Measurements from ENCODE around the gene MFSD6. TPM values are rescaled to one million over a fixed set of nuclear protein-coding genes. Genes with fewer than 3 reads are reported as not detected.

The MFSD6 gene
- total RNA-seq, 2 donors from 2014 or later = 1.2 to 3.2 TPM

DNA sequence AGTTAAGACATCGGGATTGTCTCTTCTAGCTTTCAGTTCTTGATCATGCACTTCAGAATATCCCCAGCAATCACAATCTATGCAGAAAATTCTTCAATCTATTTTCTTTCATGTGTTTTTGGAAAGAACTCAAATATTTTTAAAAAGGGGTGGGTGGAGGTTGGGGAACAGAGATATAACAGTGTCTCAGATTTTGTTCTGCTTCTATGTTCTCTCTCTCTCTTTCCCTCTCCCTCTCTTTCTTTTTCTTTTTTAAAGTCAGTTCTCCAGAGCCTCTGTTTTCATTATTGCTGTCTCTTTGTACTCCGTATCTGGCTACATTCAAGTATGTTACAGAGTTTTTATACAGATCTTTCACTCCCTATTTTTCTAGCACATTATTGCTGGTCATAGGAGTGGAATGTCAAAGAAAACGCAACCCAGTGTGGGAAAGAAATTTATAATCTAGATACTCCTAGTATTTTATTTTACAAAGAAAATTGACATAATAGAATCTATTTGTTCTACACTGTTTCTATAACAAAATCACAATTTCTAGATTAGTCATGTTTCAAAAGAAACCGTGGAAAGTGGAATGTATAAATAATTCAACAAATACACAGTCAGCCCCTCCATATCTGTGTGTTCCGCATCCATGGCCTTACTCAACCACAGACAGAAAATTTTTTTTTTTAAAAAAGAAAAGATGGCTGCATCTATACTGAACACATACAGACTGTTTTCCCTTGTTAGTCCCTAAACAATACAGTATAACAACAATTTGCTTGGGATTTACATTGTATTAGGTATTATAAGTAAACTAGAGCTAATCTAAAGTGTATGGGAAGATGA is 137.6 kb downstream of the MFSD6 start:
- Histone ChIP-seq H3K36me3 (ENCODE audit: control insufficient read depth, insufficient read depth, low read length) (no peaks in the 10 kb centered on the region), H3K4me3 (ENCODE audit: low read length) (no peak overlapping the region), H3K27me3 (ENCODE audit: control insufficient read depth, insufficient read depth, low read length, poor library complexity, severe bottlenecking) (no peaks in the 10 kb centered on the region), H3K27ac (ENCODE audit: low read depth, low read length) (no peak overlapping the region), H3K9ac (ENCODE audit: extremely low read depth, low read length, poor library complexity, severe bottlenecking) (no peak overlapping the region), H3K9me3 (ENCODE audit: control insufficient read depth, low read length) (peaks cover 14% of the 10 kb centered on the region), H3K4me1 (ENCODE audit: control insufficient read depth, insufficient read depth, low read length) (no peaks in the 10 kb centered on the region)
- Mint-ChIP-seq H3K4me3 (no peak overlapping the region), H3K27ac (no peak overlapping the region), H3K27me3 (ENCODE audit: insufficient read depth) (no peaks in the 10 kb centered on the region), H3K4me1 (no peaks in the 10 kb centered on the region), H3K36me3 (ENCODE audit: low read depth) (no peaks in the 10 kb centered on the region), H3K9me3 (peaks cover 14% of the 10 kb centered on the region)
- 80 to 92% methylated on average over 1 to 4 of the region's 5 CpGs for WGBS, 2 experiments (ENCODE audit: insufficient coverage in 1 of 2, insufficient read length in 1 of 2)
- DNase-seq = no peak
- TF ChIP-seq, protein P1, sequence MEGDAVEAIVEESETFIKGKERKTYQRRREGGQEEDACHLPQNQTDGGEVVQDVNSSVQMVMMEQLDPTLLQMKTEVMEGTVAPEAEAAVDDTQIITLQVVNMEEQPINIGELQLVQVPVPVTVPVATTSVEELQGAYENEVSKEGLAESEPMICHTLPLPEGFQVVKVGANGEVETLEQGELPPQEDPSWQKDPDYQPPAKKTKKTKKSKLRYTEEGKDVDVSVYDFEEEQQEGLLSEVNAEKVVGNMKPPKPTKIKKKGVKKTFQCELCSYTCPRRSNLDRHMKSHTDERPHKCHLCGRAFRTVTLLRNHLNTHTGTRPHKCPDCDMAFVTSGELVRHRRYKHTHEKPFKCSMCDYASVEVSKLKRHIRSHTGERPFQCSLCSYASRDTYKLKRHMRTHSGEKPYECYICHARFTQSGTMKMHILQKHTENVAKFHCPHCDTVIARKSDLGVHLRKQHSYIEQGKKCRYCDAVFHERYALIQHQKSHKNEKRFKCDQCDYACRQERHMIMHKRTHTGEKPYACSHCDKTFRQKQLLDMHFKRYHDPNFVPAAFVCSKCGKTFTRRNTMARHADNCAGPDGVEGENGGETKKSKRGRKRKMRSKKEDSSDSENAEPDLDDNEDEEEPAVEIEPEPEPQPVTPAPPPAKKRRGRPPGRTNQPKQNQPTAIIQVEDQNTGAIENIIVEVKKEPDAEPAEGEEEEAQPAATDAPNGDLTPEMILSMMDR (conservative IDR thresholded peaks at IDR 0.05) = no peak

DNA sequence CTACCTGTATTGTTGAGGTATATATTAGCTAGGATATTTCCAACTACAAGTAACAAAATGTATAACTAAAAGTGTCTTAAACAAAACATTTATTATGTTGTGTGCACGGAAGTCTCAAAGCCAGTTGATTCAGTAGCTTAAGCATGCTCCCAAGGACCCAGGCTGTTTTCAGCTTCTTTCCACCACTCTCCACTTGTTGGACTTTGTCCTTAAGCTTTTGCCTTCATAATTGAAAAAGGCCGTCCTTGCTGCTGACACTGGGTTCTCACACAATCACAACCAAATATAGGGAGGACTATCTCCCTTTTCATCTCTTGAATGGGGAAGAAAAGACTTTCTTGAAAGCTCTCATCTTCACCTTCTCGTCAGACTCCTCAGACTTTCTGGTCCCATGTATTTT is 138.6 kb downstream of the MFSD6 start:
- no peak for DNase-seq
- no peak overlapping the region for H3K9ac ChIP-seq (ENCODE audit: extremely low read depth, low read length, poor library complexity, severe bottlenecking)
- H3K4me1 Mint-ChIP-seq = no peaks in the 10 kb centered on the region
- H3K27me3 ChIP-seq (ENCODE audit: control insufficient read depth, insufficient read depth, low read length, poor library complexity, severe bottlenecking) = no peaks in the 10 kb centered on the region
- H3K4me3 Mint-ChIP-seq = no peak overlapping the region
- peaks cover 7% of the 10 kb centered on the region for H3K9me3 ChIP-seq (ENCODE audit: control insufficient read depth, low read length)
- H3K36me3 Mint-ChIP-seq (ENCODE audit: low read depth) = no peaks in the 10 kb centered on the region
- H3K27ac ChIP-seq (ENCODE audit: low read depth, low read length) = no peak overlapping the region
- H3K27me3 Mint-ChIP-seq (ENCODE audit: insufficient read depth) = no peaks in the 10 kb centered on the region
- H3K27ac Mint-ChIP-seq = no peak overlapping the region
- TF ChIP-seq, protein P1 (conservative IDR thresholded peaks at IDR 0.05) = no peak
- no peaks in the 10 kb centered on the region for H3K4me1 ChIP-seq (ENCODE audit: control insufficient read depth, insufficient read depth, low read length)
- no peaks in the 10 kb centered on the region for H3K36me3 ChIP-seq (ENCODE audit: control insufficient read depth, insufficient read depth, low read length)
- no peak overlapping the region for H3K4me3 ChIP-seq (ENCODE audit: low read length)
- H3K9me3 Mint-ChIP-seq = peaks cover 4% of the 10 kb centered on the region
- 94% methylated on average over 3 of the region's 3 CpGs; no CpG with 5 or more reads in 1 of the 2 experiments for WGBS, 2 experiments (ENCODE audit: insufficient coverage in 1 of 2, insufficient read length in 1 of 2)

DNA sequence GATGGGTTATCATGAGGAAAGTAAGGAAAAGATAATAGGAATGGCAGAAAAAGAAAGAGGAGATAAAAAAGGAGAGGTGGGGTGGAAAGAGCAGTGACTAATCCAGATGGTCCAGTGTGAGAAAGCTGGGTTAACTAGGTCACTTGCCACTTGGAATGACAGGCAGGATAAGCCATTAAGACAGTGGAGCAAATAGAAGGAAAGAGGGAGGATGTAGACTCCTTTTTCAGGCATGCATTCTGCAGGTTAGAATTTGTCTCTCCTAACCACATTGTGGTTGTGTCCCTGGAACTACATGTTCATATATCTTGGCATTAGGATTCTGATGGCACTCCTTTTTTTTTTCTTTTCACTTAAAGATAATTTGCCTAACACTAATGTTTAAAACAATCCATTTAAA is 139.7 kb downstream of the MFSD6 start:
- H3K36me3 ChIP-seq (ENCODE audit: control insufficient read depth, insufficient read depth, low read length) = no peaks in the 10 kb centered on the region
- Mint-ChIP-seq H3K27ac (no peak overlapping the region), H3K4me3 (no peak overlapping the region), H3K4me1 (no peaks in the 10 kb centered on the region), H3K9me3 (no peaks in the 10 kb centered on the region), H3K27me3 (ENCODE audit: insufficient read depth) (no peaks in the 10 kb centered on the region), H3K36me3 (ENCODE audit: low read depth) (no peaks in the 10 kb centered on the region)
- no peaks in the 10 kb centered on the region for H3K27me3 ChIP-seq (ENCODE audit: control insufficient read depth, insufficient read depth, low read length, poor library complexity, severe bottlenecking)
- TF ChIP-seq, protein P1 (conservative IDR thresholded peaks at IDR 0.05) = no peak
- no peaks in the 10 kb centered on the region for H3K9me3 ChIP-seq (ENCODE audit: control insufficient read depth, low read length)
- no peak for DNase-seq
- H3K9ac ChIP-seq (ENCODE audit: extremely low read depth, low read length, poor library complexity, severe bottlenecking) = no peak overlapping the region
- H3K4me1 ChIP-seq (ENCODE audit: control insufficient read depth, insufficient read depth, low read length) = no peaks in the 10 kb centered on the region
- H3K27ac ChIP-seq (ENCODE audit: low read depth, low read length) = no peak overlapping the region
- no peak overlapping the region for H3K4me3 ChIP-seq (ENCODE audit: low read length)
